Suprapubic skin (tissue), 4 donors: Measurements from ENCODE around the gene HS3ST6. TPM values are rescaled to one million over a fixed set of nuclear protein-coding genes. Genes with fewer than 3 reads are reported as not detected.

Experiments
- DNase-seq, 2 donors: peaks; one replicate each; pipeline ENCODE4 v3.0.0-alpha.2; 2019; ENCODE audit warnings: low spot score in 2 of 2
- H3K27ac ChIP-seq: fragments of 200-600 bp; sonication (generic); one replicate; pipeline ENCODE4 v1.5.1; 2019
- H3K27me3 ChIP-seq: fragments of 200-600 bp; sonication (generic); one replicate; pipeline ENCODE4 v1.5.1; 2019
- H3K36me3 ChIP-seq: fragments of 200-600 bp; sonication (generic); one replicate; pipeline ENCODE4 v1.5.1; 2019
- H3K4me1 ChIP-seq: fragments of 200-600 bp; sonication (generic); one replicate; pipeline ENCODE4 v1.5.1; 2019
- H3K4me3 ChIP-seq: fragments of 200-600 bp; sonication (generic); one replicate; pipeline ENCODE4 v1.5.1; 2019; ENCODE audit warnings: mild to moderate bottlenecking
- H3K9me3 ChIP-seq: fragments of 200-600 bp; sonication (generic); one replicate; pipeline ENCODE4 v1.5.1; 2019
- CTCF ChIP-seq, 2 donors: fragments of 200-600 bp in 1 of 2; fragments of 450-650 bp in 1 of 2; sonication (generic) in 1 of 2; IDR thresholded peaks; one replicate each; pipeline ENCODE4 v1.5.1; 2016 to 2019; ENCODE audit warnings: antibody characterized with exemption in 2 of 2, mild to moderate bottlenecking in 1 of 2, moderate library complexity in 1 of 2
- EP300 ChIP-seq: sonication (generic); formaldehyde crosslinking; IDR thresholded peaks from one replicate; pipeline ENCODE4 v1.6.1; 2017; ENCODE audit warnings: antibody characterized with exemption
- POLR2A ChIP-seq, 2 donors: fragments of 450-650 bp; IDR thresholded peaks; one replicate each; pipeline ENCODE4 v1.6.1; 2017; ENCODE audit warnings: antibody characterized with exemption in 2 of 2, mild to moderate bottlenecking in 2 of 2, moderate library complexity in 2 of 2
- POLR2AphosphoS5 ChIP-seq, 3 donors: sonication (generic); formaldehyde crosslinking; IDR thresholded peaks; one replicate each; pipeline ENCODE4 v1.6.1; 2017; ENCODE audit warnings: antibody characterized with exemption in 3 of 3
- WGBS: methylation state at CpG from one replicate; pipeline ENCODE4 v1.1.5; 2018; 5-methylcytosine and 5-hydroxymethylcytosine counted together
- total RNA-seq, 4 donors: library from RNA; depleted of rRNA; stranded (reverse); fragments of >200 nt; gene quantifications; one replicate each; pipeline ENCODE4 v1.1.0, GENCODE V29; 2016

The HS3ST6 gene
- total RNA-seq, 4 donors from 2014 or later: 28.5 to 76.7 (median 58.5) TPM

GRCh38 chr16:1863681-1864460 is 54.3 kb downstream of the HS3ST6 start:
- no peak overlapping the region for H3K27ac ChIP-seq
- H3K4me3 ChIP-seq: no peak overlapping the region
- no peaks in the 10 kb centered on the region for H3K36me3 ChIP-seq
- DNase-seq: no peak
- H3K27me3 ChIP-seq: peaks cover 5% of the 10 kb centered on the region
- H3K9me3 ChIP-seq: no peaks in the 10 kb centered on the region
- TF ChIP-seq EP300 (no peak), CTCF (IDR thresholded peaks at IDR 0.05) (peak; percentile 11 to 43)
- peaks cover 5% of the 10 kb centered on the region for H3K4me1 ChIP-seq
- 18% methylated on average over 4 of the region's 4 CpGs for WGBS

- Histone ChIP-seq H3K4me3 (no peak overlapping the region), H3K27me3 (peaks cover 10% of the 10 kb centered on the region), H3K4me1 (peaks cover 5% of the 10 kb centered on the region), H3K36me3 (no peaks in the 10 kb centered on the region), H3K27ac (no peak overlapping the region), H3K9me3 (no peaks in the 10 kb centered on the region)
- TF ChIP-seq POLR2A (IDR thresholded peaks at IDR 0.05): no peak
- no peak for TF ChIP-seq EP300
- no peak for TF ChIP-seq CTCF (IDR thresholded peaks at IDR 0.05)
- no peak for TF ChIP-seq POLR2AphosphoS5 (IDR thresholded peaks at IDR 0.05)
- 83% methylated on average over 9 of the region's 9 CpGs for WGBS
- DNase-seq: no peak
Measured at GRCh38 chr16:1862394-1862793, 55.8 kb downstream of the HS3ST6 start.

- WGBS: 85% methylated on average over 5 of the region's 5 CpGs
- Histone ChIP-seq H3K27me3 (peaks cover 10% of the 10 kb centered on the region), H3K4me3 (no peak overlapping the region), H3K27ac (no peak overlapping the region), H3K9me3 (no peaks in the 10 kb centered on the region), H3K36me3 (no peaks in the 10 kb centered on the region), H3K4me1 (peaks cover 5% of the 10 kb centered on the region)
- DNase-seq: no peak
- TF ChIP-seq POLR2AphosphoS5 (IDR thresholded peaks at IDR 0.05): no peak
- TF ChIP-seq POLR2A (IDR thresholded peaks at IDR 0.05): no peak
- TF ChIP-seq CTCF (IDR thresholded peaks at IDR 0.05): no peak
- no peak for TF ChIP-seq EP300
Measured at GRCh38 chr16:1861730-1862129, 56.5 kb downstream of the HS3ST6 start.

Other genes with a start within 250 kb of the HS3ST6 start
- gene JPT2, start 240.1 kb downstream of the HS3ST6 start, total RNA-seq: 10 to 100 TPM; 22.6 to 59.2 (median 35.0) TPM
- gene MAPK8IP3, start 212.2 kb downstream of the HS3ST6 start, total RNA-seq: 100 to 1,000 TPM in 1 of 4 donors, 10 to 100 TPM in 3; 56.0 to 206 (median 82.1) TPM
- 100 to 1,000 TPM in 3 of 4 donors, 10 to 100 TPM in 1; 76.9 to 115 (median 103) TPM for gene NME3, start 146.9 kb downstream of the HS3ST6 start, total RNA-seq
- gene EME2, start 145.6 kb downstream of the HS3ST6 start, total RNA-seq: 10 to 100 TPM in 2 of 4 donors, 1 to 10 TPM in 2; 9.8 to 26.3 (median 15.1) TPM
- 10 to 100 TPM; 46.8 to 74.3 (median 64.9) TPM for gene MRPS34, start 145.3 kb downstream of the HS3ST6 start, total RNA-seq
- gene SPSB3, start 135.8 kb downstream of the HS3ST6 start, total RNA-seq: 100 to 1,000 TPM; 124 to 205 (median 156) TPM
- 100 to 1,000 TPM in 1 of 4 donors, 10 to 100 TPM in 3; 55.4 to 115 (median 90.8) TPM for gene NUBP2, start 135.5 kb downstream of the HS3ST6 start, total RNA-seq
- gene IGFALS, start 124.7 kb downstream of the HS3ST6 start, total RNA-seq: 1 to 10 TPM in 2 of 4 donors, under 1 TPM in 2; 0.42 to 2.4 (median 1.1) TPM
- 10 to 100 TPM; 49.8 to 66.6 (median 51.9) TPM for gene HAGH, start 91.6 kb downstream of the HS3ST6 start, total RNA-seq
- 10 to 100 TPM; 47.4 to 84.7 (median 49.1) TPM for gene FAHD1, start 91.2 kb downstream of the HS3ST6 start, total RNA-seq
- under 1 TPM in 2 of 4 donors, not detected in 2; 0.29 to 0.68 TPM for gene MEIOB, start 46.3 kb downstream of the HS3ST6 start, total RNA-seq
- 10 to 100 TPM; 14.9 to 28.6 (median 23.5) TPM for gene MSRB1, start 24.8 kb upstream of the HS3ST6 start, total RNA-seq
- under 1 TPM in 3 of 4 donors, not detected in 1; 0.29 to 0.60 (median 0.42) TPM for gene RPL3L, start 36.3 kb upstream of the HS3ST6 start, total RNA-seq
- gene NDUFB10, start 41.1 kb upstream of the HS3ST6 start, total RNA-seq: 100 to 1,000 TPM; 157 to 196 (median 174) TPM
- 1,000 to 10,000 TPM; 3,268 to 4,213 (median 3,625) TPM for gene RPS2, start 46.4 kb upstream of the HS3ST6 start, total RNA-seq
- not detected for gene RNF151, start 48.4 kb upstream of the HS3ST6 start, total RNA-seq
- 10 to 100 TPM; 49.2 to 73.5 (median 57.2) TPM for gene TBL3, start 53.6 kb upstream of the HS3ST6 start, total RNA-seq
- 1 to 10 TPM in 3 of 4 donors, not detected in 1; 1.1 to 3.1 (median 2.0) TPM for gene NOXO1, start 63.1 kb upstream of the HS3ST6 start, total RNA-seq
- 10 to 100 TPM in 1 of 4 donors, 1 to 10 TPM in 3; 7.0 to 11.2 (median 9.5) TPM for gene GFER, start 65.8 kb upstream of the HS3ST6 start, total RNA-seq
- gene SYNGR3, start 71.6 kb upstream of the HS3ST6 start, total RNA-seq: 1 to 10 TPM in 1 of 4 donors, under 1 TPM in 2, not detected in 1; 0.42 to 1.7 (median 0.60) TPM
- 100 to 1,000 TPM in 1 of 4 donors, 10 to 100 TPM in 3; 69.4 to 103 (median 84.0) TPM for gene ZNF598, start 91.4 kb upstream of the HS3ST6 start, total RNA-seq
- 1 to 10 TPM in 2 of 4 donors, under 1 TPM in 1, not detected in 1; 0.65 to 5.6 (median 3.0) TPM for gene NPW, start 101.4 kb upstream of the HS3ST6 start, total RNA-seq
- 10 to 100 TPM; 13.8 to 36.5 (median 21.8) TPM for gene NHERF2, start 108.5 kb upstream of the HS3ST6 start, total RNA-seq
- gene NTHL1, start 129.4 kb upstream of the HS3ST6 start, total RNA-seq: 10 to 100 TPM; 15.9 to 40.5 (median 20.9) TPM
- 100 to 1,000 TPM; 103 to 193 (median 143) TPM for gene TSC2, start 129.6 kb upstream of the HS3ST6 start, total RNA-seq
- 100 to 1,000 TPM; 209 to 446 (median 293) TPM for gene PKD1, start 217.5 kb upstream of the HS3ST6 start, total RNA-seq
- 1 to 10 TPM in 3 of 4 donors, under 1 TPM in 1; 0.64 to 3.0 (median 1.4) TPM for gene RAB26, start 230.2 kb upstream of the HS3ST6 start, total RNA-seq
- 10 to 100 TPM; 53.4 to 74.7 (median 66.5) TPM for gene TRAF7, start 237.4 kb upstream of the HS3ST6 start, total RNA-seq